Measurements from ENCODE around the gene ZFAND3. TPM values are rescaled to one million over a fixed set of nuclear protein-coding genes. Genes with fewer than 3 reads are reported as not detected.

The ZFAND3 gene
- polyA plus RNA-seq, 1 donor (not counting 4 experiments of a cell fraction or from before 2014, with no cell fraction given), result 19.6 TPM

DNA sequence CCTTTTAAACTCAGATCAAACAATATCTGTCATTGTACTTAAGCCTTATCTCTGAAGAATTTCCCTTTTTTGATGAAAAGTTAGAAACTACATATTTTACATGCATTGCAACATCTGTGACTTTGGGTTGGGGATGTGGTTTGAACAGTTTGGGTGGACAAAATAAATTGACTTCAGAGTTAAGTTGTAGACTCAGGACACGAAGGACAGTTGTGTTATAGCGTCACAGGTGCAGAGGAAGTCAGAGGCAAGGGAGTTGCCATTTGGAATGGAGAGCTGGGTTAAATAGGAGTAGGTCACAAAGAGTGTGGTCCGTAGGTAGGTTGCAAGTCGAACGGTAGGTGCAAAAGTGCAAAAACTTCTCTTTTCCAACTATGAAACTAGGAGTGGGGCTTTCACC, 46.0 kb downstream of the ZFAND3 start:
- peaks cover 7% of the 10 kb centered on the region for H3K9me1 ChIP-seq (ENCODE audit: control insufficient read depth, extremely low read depth, insufficient read depth, low read length)
- FAIRE-seq, result no peak
- H3K36me3 ChIP-seq (ENCODE audit: control insufficient read depth in 2 of 2, extremely low read depth in 1 of 2, insufficient read depth in 2 of 2, low read length in 2 of 2), result no peaks in the 10 kb centered on the region
- peaks cover 31% of the 10 kb centered on the region for H4K20me1 ChIP-seq (ENCODE audit: control insufficient read depth, extremely low read depth, insufficient read depth, low read length)
- no peak overlapping the region for H2AFZ ChIP-seq (ENCODE audit: control insufficient read depth, low read length)
- no peak overlapping the region for H3K4me2 ChIP-seq (ENCODE audit: control insufficient read depth, extremely low read depth, insufficient read depth, low read depth, low read length)
- peaks cover 92% of the 10 kb centered on the region for H3K79me2 ChIP-seq (ENCODE audit: control insufficient read depth, insufficient read depth, low read length)
- no peak overlapping the region for H3K27ac ChIP-seq (ENCODE audit: control insufficient read depth, insufficient read depth, low read length)
- TF ChIP-seq, protein P1, sequence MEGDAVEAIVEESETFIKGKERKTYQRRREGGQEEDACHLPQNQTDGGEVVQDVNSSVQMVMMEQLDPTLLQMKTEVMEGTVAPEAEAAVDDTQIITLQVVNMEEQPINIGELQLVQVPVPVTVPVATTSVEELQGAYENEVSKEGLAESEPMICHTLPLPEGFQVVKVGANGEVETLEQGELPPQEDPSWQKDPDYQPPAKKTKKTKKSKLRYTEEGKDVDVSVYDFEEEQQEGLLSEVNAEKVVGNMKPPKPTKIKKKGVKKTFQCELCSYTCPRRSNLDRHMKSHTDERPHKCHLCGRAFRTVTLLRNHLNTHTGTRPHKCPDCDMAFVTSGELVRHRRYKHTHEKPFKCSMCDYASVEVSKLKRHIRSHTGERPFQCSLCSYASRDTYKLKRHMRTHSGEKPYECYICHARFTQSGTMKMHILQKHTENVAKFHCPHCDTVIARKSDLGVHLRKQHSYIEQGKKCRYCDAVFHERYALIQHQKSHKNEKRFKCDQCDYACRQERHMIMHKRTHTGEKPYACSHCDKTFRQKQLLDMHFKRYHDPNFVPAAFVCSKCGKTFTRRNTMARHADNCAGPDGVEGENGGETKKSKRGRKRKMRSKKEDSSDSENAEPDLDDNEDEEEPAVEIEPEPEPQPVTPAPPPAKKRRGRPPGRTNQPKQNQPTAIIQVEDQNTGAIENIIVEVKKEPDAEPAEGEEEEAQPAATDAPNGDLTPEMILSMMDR (optimal IDR thresholded peaks at IDR 0.05 in 1 of 3, IDR thresholded peaks at IDR 0.05 in 1 of 3, conservative IDR thresholded peaks at IDR 0.05 in 1 of 3; ENCODE audit: extremely low read depth in 1 of 3, insufficient read depth in 2 of 3, low read length in 3 of 3), result no peak
- no peak for TF ChIP-seq EZH2 (IDR thresholded peaks at IDR 0.05; ENCODE audit: low read length)
- dilution Hi-C loops (cut with MboI; ENCODE audit: extremely low pct_ligation_motif_present, low sequenced_read_pairs), result no loop called here
- H3K9ac ChIP-seq (ENCODE audit: control insufficient read depth, extremely low read depth, insufficient read depth, low read length), result no peak overlapping the region
- no peak for DNase-seq (ENCODE audit: low read depth, low spot score)
- H3K9me3 ChIP-seq (ENCODE audit: control insufficient read depth, low read depth, low read length), result no peaks in the 10 kb centered on the region
- no peaks in the 10 kb centered on the region for H3K27me3 ChIP-seq (ENCODE audit: control insufficient read depth, extremely low read depth, insufficient read depth, low read length)
- peaks cover 38% of the 10 kb centered on the region for H3K4me1 ChIP-seq (ENCODE audit: control insufficient read depth, extremely low read depth, insufficient read depth, low read length)
- no peak overlapping the region for H3K4me3 ChIP-seq (ENCODE audit: control insufficient read depth in 2 of 3, extremely low read depth in 1 of 3, insufficient read depth in 2 of 3, low read depth in 1 of 3, low read length in 3 of 3)

DNA sequence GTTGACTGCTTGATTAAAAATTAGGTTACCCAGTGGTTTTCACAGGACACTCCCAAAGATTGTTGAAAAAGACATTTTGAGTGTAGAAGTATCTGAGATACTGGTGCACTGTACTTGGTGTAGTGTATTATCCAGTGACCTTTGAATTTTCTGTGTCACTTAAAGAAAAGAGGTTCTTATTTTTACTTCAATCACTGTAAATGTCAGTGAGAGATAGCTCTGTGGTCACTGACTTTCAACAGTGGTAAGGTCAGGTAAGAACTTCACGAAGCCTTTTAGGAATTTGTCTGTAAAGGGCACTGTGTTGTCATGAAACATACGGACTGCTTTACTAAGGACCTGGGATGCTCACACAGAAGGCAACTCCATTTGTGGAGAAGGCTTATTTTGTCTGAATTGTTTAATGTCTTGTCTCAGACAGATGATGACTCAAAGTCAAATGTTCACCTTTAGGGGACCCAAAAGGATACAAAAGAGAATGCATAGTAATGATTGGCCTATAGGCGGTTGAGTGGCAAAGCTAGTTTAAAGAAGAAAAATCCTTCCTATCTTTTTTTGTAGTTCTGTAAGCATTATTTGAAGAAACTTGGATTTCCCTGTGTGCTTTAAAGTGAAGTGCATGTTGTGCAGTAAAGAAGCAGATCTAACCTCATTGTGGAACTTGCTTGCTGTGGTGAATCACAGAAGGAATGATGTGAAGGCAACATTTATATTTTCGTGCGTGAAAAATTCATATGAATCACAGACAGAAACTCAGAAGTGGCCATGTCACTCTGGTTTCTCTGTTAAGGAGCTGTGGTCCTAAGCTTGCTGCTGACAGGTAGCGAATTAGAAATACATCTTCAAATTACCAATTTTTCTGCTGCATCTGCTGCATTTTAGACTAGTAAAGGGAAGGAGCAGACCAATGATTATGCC, 47.3 kb downstream of the ZFAND3 start:
- peaks cover 91% of the 10 kb centered on the region for H3K79me2 ChIP-seq (ENCODE audit: control insufficient read depth, insufficient read depth, low read length)
- no peaks in the 10 kb centered on the region for H3K36me3 ChIP-seq (ENCODE audit: control insufficient read depth in 2 of 2, extremely low read depth in 1 of 2, insufficient read depth in 2 of 2, low read length in 2 of 2)
- no peak for FAIRE-seq
- peaks cover 38% of the 10 kb centered on the region for H3K4me1 ChIP-seq (ENCODE audit: control insufficient read depth, extremely low read depth, insufficient read depth, low read length)
- no peak overlapping the region for H3K4me3 ChIP-seq (ENCODE audit: control insufficient read depth in 2 of 3, extremely low read depth in 1 of 3, insufficient read depth in 2 of 3, low read depth in 1 of 3, low read length in 3 of 3)
- H3K27ac ChIP-seq (ENCODE audit: control insufficient read depth, insufficient read depth, low read length), result no peak overlapping the region
- H3K9me1 ChIP-seq (ENCODE audit: control insufficient read depth, extremely low read depth, insufficient read depth, low read length), result peaks cover 7% of the 10 kb centered on the region
- no peaks in the 10 kb centered on the region for H3K9me3 ChIP-seq (ENCODE audit: control insufficient read depth, low read depth, low read length)
- dilution Hi-C loops (cut with MboI; ENCODE audit: extremely low pct_ligation_motif_present, low sequenced_read_pairs), result no loop called here
- H3K27me3 ChIP-seq (ENCODE audit: control insufficient read depth, extremely low read depth, insufficient read depth, low read length), result no peaks in the 10 kb centered on the region
- no peak overlapping the region for H3K9ac ChIP-seq (ENCODE audit: control insufficient read depth, extremely low read depth, insufficient read depth, low read length)
- DNase-seq (ENCODE audit: low read depth, low spot score), result no peak
- TF ChIP-seq, protein P1 (optimal IDR thresholded peaks at IDR 0.05 in 1 of 3, IDR thresholded peaks at IDR 0.05 in 1 of 3, conservative IDR thresholded peaks at IDR 0.05 in 1 of 3; ENCODE audit: extremely low read depth in 1 of 3, insufficient read depth in 2 of 3, low read length in 3 of 3), result no peak
- no peak for TF ChIP-seq EZH2 (IDR thresholded peaks at IDR 0.05; ENCODE audit: low read length)
- H4K20me1 ChIP-seq (ENCODE audit: control insufficient read depth, extremely low read depth, insufficient read depth, low read length), result peaks cover 32% of the 10 kb centered on the region
- no peak overlapping the region for H2AFZ ChIP-seq (ENCODE audit: control insufficient read depth, low read length)
- H3K4me2 ChIP-seq (ENCODE audit: control insufficient read depth, extremely low read depth, insufficient read depth, low read depth, low read length), result no peak overlapping the region

Measured in keratinocyte (primary cell).